ENCODE results near the gene OSBPL5. TPM values are rescaled to one million over a fixed set of nuclear protein-coding genes. Genes with fewer than 3 reads are reported as not detected.

Gene OSBPL5
- total RNA-seq, 1 experiment from 2014 or later, result 16.1 TPM

GRCh38 chr11:3123761-3124733, 41.1 kb downstream of the OSBPL5 start:
- Histone ChIP-seq H3K23ac (ENCODE audit: insufficient read length, low read depth, low read length) (no peak overlapping the region), H3K23me2 (ENCODE audit: insufficient read length, low read depth, low read length, poor library complexity, severe bottlenecking) (no peaks in the 10 kb centered on the region), H2AFZ (ENCODE audit: low read length) (no peak overlapping the region), H3K79me2 (ENCODE audit: insufficient read depth, low read length) (no peaks in the 10 kb centered on the region), H3K18ac (ENCODE audit: insufficient read length, low read depth, low read length) (no peak overlapping the region), H2BK20ac (ENCODE audit: low read depth, low read length, poor library complexity, severe bottlenecking) (no peak overlapping the region), H2AK5ac (ENCODE audit: insufficient read length, low read length) (no peak overlapping the region), H3K27me3 (ENCODE audit: insufficient read depth, low read length) (no peaks in the 10 kb centered on the region), H3K9ac (ENCODE audit: extremely low read depth, insufficient read length, low read length) (no peak overlapping the region), H3T11ph (ENCODE audit: low read length) (no peak overlapping the region), H3K79me1 (ENCODE audit: insufficient read depth, low read depth, low read length, poor library complexity, severe bottlenecking) (no peaks in the 10 kb centered on the region), H4K5ac (ENCODE audit: insufficient read length, low read depth, low read length) (no peak overlapping the region), H3K14ac (ENCODE audit: insufficient read depth, low read length) (no peak overlapping the region), H2BK5ac (ENCODE audit: insufficient read length, low read length) (no peak overlapping the region), H2BK12ac (ENCODE audit: insufficient read length, low read depth, low read length) (no peak overlapping the region), H4K8ac (replicated peaks; ENCODE audit: insufficient read length, low read depth, low read length) (no peak overlapping the region), H2BK120ac (ENCODE audit: low read depth, low read length, poor library complexity, severe bottlenecking) (no peak overlapping the region), H3K4me2 (ENCODE audit: insufficient read depth, insufficient read length, low read length) (no peak overlapping the region), H3K56ac (ENCODE audit: insufficient read length, low read depth, low read length) (no peak overlapping the region), H3K9me3 (ENCODE audit: control insufficient read depth, low read depth, low read length) (no peaks in the 10 kb centered on the region), H4K20me1 (ENCODE audit: control insufficient read depth, insufficient read depth, insufficient read length) (peaks cover 2% of the 10 kb centered on the region), H2BK15ac (ENCODE audit: low read depth, low read length) (no peak overlapping the region), H4K91ac (ENCODE audit: insufficient read length, low read depth, low read length) (no peak overlapping the region), H3K27ac (ENCODE audit: insufficient read length, low read depth, low read length) (no peak overlapping the region), H3K4me1 (ENCODE audit: insufficient read depth, low read length) (no peaks in the 10 kb centered on the region), H3K4ac (ENCODE audit: low read depth, low read length) (no peak overlapping the region)
- no CpG with 5 or more reads among the region's 19 CpGs for WGBS (ENCODE audit: extremely low coverage, insufficient read length, low lambda C conversion rate)
- no peak for TF ChIP-seq CTCF (conservative IDR thresholded peaks at IDR 0.05)
- H3K4me3 Mint-ChIP-seq, result no peak overlapping the region
- no peak overlapping the region for H3K27ac Mint-ChIP-seq
- no peaks in the 10 kb centered on the region for H3K27me3 Mint-ChIP-seq (ENCODE audit: low read depth)
- 0 out of 4 replicates have a peak, but pooled peaks cover 0 to 3% of the 10 kb centered on the region in 2 experiments for H3K4me1 Mint-ChIP-seq
- H3K9me3 Mint-ChIP-seq, result peaks cover 0 to 2% of the 10 kb centered on the region in 2 experiments; a peak in 1 of 5 replicates
- DNase-seq, result no peak
- peaks cover 4 to 15% (median 6%) of the 10 kb centered on the region in 3 experiments; a peak in 5 of 7 replicates for H3K36me3 Mint-ChIP-seq (ENCODE audit: insufficient read depth in 1 of 3, low read depth in 3 of 3)
